Stimulated activated CD8-positive, alpha-beta memory T cell treated with anti-CD3 and anti-CD28 coated beads, Interleukin-7, amount 100 ng/mL, for 48 hours (primary cell): ENCODE results near the gene RAG2.
"Not testable (repeated sequence)": the region's sequence is repeated elsewhere in the genome, so short reads cannot be mapped to it uniquely, and the experiment has no call there.

ENCODE experiments used
- DNase-seq, 2 donors: peaks; one replicate each; pipeline ENCODE4 v3.0.0-alpha.2; 2020; ENCODE audit warnings: low read depth in 1 of 2; ENCODE audit errors: extremely low read depth in 1 of 2

The RAG2 gene

GRCh38 chr11:36557390-36557789, 40.6 kb downstream of the RAG2 start:
- not testable (repeated sequence) for DNase-seq

GRCh38 chr11:36550385-36551115, 47.5 kb downstream of the RAG2 start:
- DNase-seq: no peak
